BLaER1 treated with 17β-estradiol and CSF1 and Interleukin-3, amounts not matched to agents 10 nM and 100 nM (cell line): ENCODE results near the gene SEL1L.
A peak's percentile ranks its signal among the peaks of the same experiment; 100 is the strongest.
"Not testable (repeated sequence)": the region's sequence is repeated elsewhere in the genome, so short reads cannot be mapped to it uniquely, and the experiment has no call there.

Experiments
- H3K27ac ChIP-seq, 11 experiments: shearing (Covaris generic); formaldehyde crosslinking; 2 replicates each; pipeline ENCODE4 v1.8.1; 2022
- H3K27me3 ChIP-seq, 11 experiments: shearing (Covaris generic); formaldehyde crosslinking; 2 replicates each; pipeline ENCODE4 v1.8.1; 2022
- H3K36me3 ChIP-seq, 11 experiments: shearing (Covaris generic); formaldehyde crosslinking; 2 replicates each; pipeline ENCODE4 v1.8.1; 2022
- H3K4me1 ChIP-seq, 10 experiments: shearing (Covaris generic); formaldehyde crosslinking; 2 replicates each; pipeline ENCODE4 v1.8.1; 2022
- H3K4me2 ChIP-seq, 11 experiments: shearing (Covaris generic); formaldehyde crosslinking; 2 replicates each; pipeline ENCODE4 v1.8.1; 2022
- H3K4me3 ChIP-seq, 10 experiments: shearing (Covaris generic); formaldehyde crosslinking; 2 replicates each; pipeline ENCODE4 v1.8.1; 2022
- H3K9ac ChIP-seq, 11 experiments: shearing (Covaris generic); formaldehyde crosslinking; 2 replicates each; pipeline ENCODE4 v1.8.1; 2022
- H3K9me3 ChIP-seq, 11 experiments: shearing (Covaris generic); formaldehyde crosslinking; replicated peaks in 1 of 11; 2 replicates each; pipeline ENCODE4 v1.8.1; 2022
- H4K20me1 ChIP-seq, 11 experiments: shearing (Covaris generic); formaldehyde crosslinking; 2 replicates each; pipeline ENCODE4 v1.8.1; 2022
- Cebpa-rat ChIP-seq, 11 experiments: shearing (Covaris generic); IDR thresholded peaks; 2 replicates each; pipeline ENCODE4 v1.8.1; 2022

SEL1L gene

DNA sequence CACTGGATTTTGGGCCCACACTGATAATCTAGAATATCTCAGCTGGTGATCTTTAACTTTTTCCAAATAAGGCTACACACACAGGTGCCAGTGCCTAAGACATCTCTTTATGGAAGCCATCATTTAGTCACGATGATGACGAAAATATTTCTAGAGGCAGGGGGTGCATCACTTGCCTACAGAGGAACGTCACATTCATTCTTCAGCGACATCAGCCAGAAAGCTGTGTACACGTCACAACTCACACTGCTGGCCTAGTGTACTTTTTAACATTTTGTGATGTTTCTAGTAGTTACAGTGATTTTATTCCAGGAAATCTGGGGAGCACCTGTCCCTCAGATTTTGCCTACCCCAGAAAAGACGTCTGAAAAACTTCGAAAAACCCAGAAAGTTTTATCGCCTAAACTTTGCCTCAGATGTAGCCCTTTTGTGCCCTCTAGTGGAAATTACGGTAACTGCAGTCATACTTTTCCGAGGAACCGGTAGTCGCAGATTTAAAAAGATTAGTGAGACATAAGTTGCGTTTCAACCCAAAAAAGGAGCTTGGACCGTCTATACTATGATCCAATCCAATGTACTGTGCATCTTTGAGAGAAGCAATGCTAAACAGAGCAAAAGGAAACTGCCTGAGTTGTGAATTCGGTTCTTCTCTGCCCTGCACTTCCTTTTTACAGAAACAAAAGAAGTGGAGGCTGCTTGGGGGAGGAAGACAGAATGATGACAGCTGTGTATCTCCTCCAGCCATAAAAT is 69.2 kb downstream of the SEL1L start:
- no peak for TF ChIP-seq Cebpa-rat (IDR thresholded peaks at IDR 0.05)
- Histone ChIP-seq H3K4me3 (peak overlapping the region; percentile 42 to 69 (median 56)), H3K4me1 (peaks cover 4 to 11% (median 10%) of the 10 kb centered on the region in 10 experiments; a peak in 18 of 20 replicates), H3K4me2 (peak overlapping the region; percentile 29 to 77 (median 65); a peak in 21 of 22 replicates), H3K36me3 (no peaks in the 10 kb centered on the region), H3K9ac (peak overlapping the region; percentile 76 to 87 (median 84)), H3K27ac (peak overlapping the region; percentile 67 to 91 (median 86)), H3K27me3 (no peaks in the 10 kb centered on the region), H4K20me1 (no peaks in the 10 kb centered on the region), H3K9me3 (peaks cover 0 to 8% (median 0%) of the 10 kb centered on the region in 11 experiments; a peak in 6 of 22 replicates)

DNA sequence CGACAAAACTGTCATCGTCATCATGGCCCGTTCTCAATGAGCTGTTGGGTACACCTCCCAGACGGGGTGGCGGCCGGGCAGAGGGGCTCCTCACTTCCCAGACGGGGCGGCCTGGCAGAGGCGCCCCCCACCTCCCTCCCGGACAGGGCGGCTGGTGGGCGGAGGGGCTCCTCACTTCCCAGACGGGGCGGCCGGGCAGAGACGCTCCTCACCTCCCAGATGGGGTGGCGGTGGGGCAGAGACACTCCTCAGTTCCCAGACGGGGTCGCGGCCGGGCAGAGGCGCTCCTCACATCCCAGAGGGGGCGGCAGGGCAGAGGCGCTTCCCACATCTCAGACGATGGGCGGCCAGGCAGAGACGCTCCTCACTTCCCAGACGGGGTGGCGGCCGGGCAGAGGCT is 71.3 kb downstream of the SEL1L start:
- not testable (repeated sequence) for H3K27me3 ChIP-seq, H3K9ac ChIP-seq

DNA sequence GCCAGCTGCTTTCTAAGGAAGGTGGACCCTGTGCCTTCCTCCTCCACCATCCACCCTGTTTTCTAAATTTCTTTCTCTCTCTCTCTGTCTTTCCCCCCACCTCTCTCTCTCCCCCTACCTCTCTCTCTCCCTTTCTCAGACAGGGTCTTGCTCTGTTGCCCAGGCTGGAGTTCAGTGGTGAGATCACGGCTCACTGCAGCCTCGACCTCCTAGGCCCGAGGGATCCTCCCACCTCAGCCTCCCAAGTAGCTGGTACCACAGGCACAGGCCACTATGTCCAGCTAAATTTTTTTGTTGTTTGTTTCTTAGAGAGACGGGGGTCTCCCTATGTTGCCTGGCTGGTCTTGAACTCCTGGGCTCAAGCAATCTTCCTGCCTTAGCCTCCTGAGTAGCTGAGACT is 73.7 kb downstream of the SEL1L start:
- peaks cover 0 to 3% (median 0%) of the 10 kb centered on the region in 11 experiments; a peak in 1 of 22 replicates for H3K27me3 ChIP-seq
- H3K4me3 ChIP-seq = no peak overlapping the region
- no peaks in the 10 kb centered on the region for H3K36me3 ChIP-seq
- TF ChIP-seq Cebpa-rat (IDR thresholded peaks at IDR 0.05) = no peak
- H3K4me2 ChIP-seq = peak overlapping the region in 9 of 11 experiments; percentile 7 to 65 (median 31); a peak in 10 of 22 replicates
- H4K20me1 ChIP-seq = no peaks in the 10 kb centered on the region
- no peak overlapping the region for H3K27ac ChIP-seq
- no peak overlapping the region for H3K9ac ChIP-seq
- H3K9me3 ChIP-seq = peaks cover 0 to 8% (median 0%) of the 10 kb centered on the region in 11 experiments; a peak in 6 of 22 replicates
- H3K4me1 ChIP-seq = peaks cover 16 to 27% (median 19%) of the 10 kb centered on the region in 10 experiments

More for the DNA sequence above, 71.3 kb downstream of the SEL1L start:
- not testable (repeated sequence) for H3K4me2 ChIP-seq, H3K4me3 ChIP-seq, H4K20me1 ChIP-seq, H3K36me3 ChIP-seq, H3K27ac ChIP-seq, H3K9me3 ChIP-seq
- peaks cover 8 to 17% (median 15%) of the 10 kb centered on the region in 10 experiments; a peak in 18 of 20 replicates for H3K4me1 ChIP-seq

DNA sequence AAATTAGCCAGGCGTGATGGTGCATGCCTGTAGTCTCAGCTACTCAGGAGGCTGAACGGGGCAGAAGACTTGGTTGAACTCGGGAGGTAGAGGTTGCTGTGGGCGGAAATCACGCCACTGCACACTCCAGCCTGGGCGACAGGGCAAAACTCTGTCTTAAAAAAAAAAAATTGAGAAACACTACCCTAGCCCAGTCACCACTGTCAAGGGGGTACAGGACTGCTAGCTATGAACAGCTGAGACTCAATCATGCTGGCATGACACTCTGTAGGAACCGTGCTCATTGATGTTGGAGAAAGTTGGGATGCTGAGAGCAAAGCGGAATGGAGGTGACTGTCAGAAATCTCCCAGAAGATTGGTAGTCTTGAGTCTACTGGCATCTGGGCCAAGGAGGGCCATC is 75.3 kb downstream of the SEL1L start:
- no peak for TF ChIP-seq Cebpa-rat (IDR thresholded peaks at IDR 0.05)
- H3K4me3 ChIP-seq = no peak overlapping the region
- H3K4me2 ChIP-seq = no peak overlapping the region

DNA sequence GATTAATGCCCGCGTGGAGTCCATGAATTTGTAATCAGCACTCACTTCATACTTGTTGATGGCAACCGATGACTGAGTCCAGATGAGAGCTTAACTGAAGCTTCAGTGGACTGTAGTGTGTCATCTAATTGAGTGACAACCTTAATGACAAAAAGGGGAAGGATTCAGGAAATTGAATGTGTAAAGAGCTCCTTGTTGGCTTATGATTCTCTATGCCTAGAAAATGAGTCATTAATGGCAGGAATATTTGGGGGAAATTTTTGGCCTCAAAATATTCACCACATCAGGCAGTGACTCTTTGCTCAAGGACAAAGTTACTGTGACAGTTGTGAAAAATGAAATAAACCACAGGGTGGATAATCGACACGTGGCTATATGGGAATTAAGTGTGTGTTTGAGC is 78.3 kb downstream of the SEL1L start:
- peaks cover 0 to 8% (median 0%) of the 10 kb centered on the region in 11 experiments; a peak in 1 of 22 replicates for H3K9me3 ChIP-seq

More for the DNA sequence above, 75.3 kb downstream of the SEL1L start:
- H3K36me3 ChIP-seq = no peaks in the 10 kb centered on the region
- H3K9me3 ChIP-seq = peaks cover 0 to 8% (median 0%) of the 10 kb centered on the region in 11 experiments; a peak in 6 of 22 replicates
- H4K20me1 ChIP-seq = no peaks in the 10 kb centered on the region
- no peak overlapping the region for H3K27ac ChIP-seq
- no peak overlapping the region for H3K9ac ChIP-seq
- H3K4me1 ChIP-seq = peaks cover 19 to 32% (median 25%) of the 10 kb centered on the region in 10 experiments
- H3K27me3 ChIP-seq = peaks cover 0 to 8% (median 0%) of the 10 kb centered on the region in 11 experiments; a peak in 2 of 22 replicates

GRCh38 chr14:81454572-81455218 is 79.0 kb downstream of the SEL1L start:
- Histone ChIP-seq H3K36me3 (no peaks in the 10 kb centered on the region), H3K4me1 (peaks cover 34 to 61% (median 47%) of the 10 kb centered on the region in 10 experiments), H3K4me2 (peak overlapping the region; percentile 12 to 68 (median 58); a peak in 21 of 22 replicates), H4K20me1 (no peaks in the 10 kb centered on the region), H3K9me3 (peaks cover 0 to 8% (median 0%) of the 10 kb centered on the region in 11 experiments; a peak in 1 of 22 replicates), H3K9ac (no peak overlapping the region), H3K27me3 (peaks cover 0 to 38% (median 0%) of the 10 kb centered on the region in 11 experiments; a peak in 6 of 22 replicates), H3K4me3 (no peak overlapping the region), H3K27ac (no peak overlapping the region)
- no peak for TF ChIP-seq Cebpa-rat (IDR thresholded peaks at IDR 0.05)

More for the DNA sequence above, 78.3 kb downstream of the SEL1L start:
- no peak for TF ChIP-seq Cebpa-rat (IDR thresholded peaks at IDR 0.05)
- Histone ChIP-seq H3K4me3 (no peak overlapping the region), H3K4me1 (peaks cover 29 to 55% (median 41%) of the 10 kb centered on the region in 10 experiments), H3K27ac (no peak overlapping the region), H3K9ac (no peak overlapping the region), H4K20me1 (no peaks in the 10 kb centered on the region), H3K36me3 (no peaks in the 10 kb centered on the region), H3K27me3 (peaks cover 0 to 31% (median 0%) of the 10 kb centered on the region in 11 experiments; a peak in 6 of 22 replicates), H3K4me2 (peak overlapping the region; percentile 12 to 68 (median 58); a peak in 20 of 22 replicates)

DNA sequence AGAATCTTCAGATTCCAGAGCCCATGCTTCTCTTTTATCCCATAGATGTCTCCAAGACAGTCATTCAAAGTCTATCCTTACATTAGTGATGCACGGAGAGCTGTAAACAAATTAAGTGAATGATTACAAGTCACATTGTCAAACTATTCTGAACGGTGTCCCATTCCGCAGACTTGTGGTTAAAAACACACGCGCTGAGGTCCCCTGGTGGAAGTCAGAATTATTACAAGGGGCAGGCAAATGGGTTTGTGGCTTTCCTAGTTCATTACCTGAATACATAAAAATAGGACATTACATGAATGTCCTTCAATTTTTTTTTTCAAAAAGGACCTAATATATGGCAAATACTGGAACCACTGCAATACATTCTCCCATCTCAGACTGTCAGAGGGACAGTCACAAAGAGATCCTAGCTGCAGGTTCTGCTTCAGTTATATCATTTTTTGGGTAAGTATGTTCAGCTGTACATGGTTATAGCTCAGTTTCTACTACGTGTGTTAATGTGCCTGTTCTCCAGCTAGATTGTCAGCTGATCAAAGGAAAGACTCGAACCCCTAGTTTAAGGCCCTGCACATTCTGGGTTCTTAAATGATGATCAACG is 80.4 kb downstream of the SEL1L start:
- H3K27me3 ChIP-seq = peaks cover 0 to 52% (median 0%) of the 10 kb centered on the region in 11 experiments; a peak in 6 of 22 replicates
- peak overlapping the region; percentile 14 to 71 (median 54); a peak in 21 of 22 replicates for H3K4me2 ChIP-seq
- no peaks in the 10 kb centered on the region for H3K36me3 ChIP-seq
- no peak overlapping the region for H3K27ac ChIP-seq
- H3K4me1 ChIP-seq = peaks cover 27 to 59% (median 41%) of the 10 kb centered on the region in 10 experiments
- no peak overlapping the region for H3K9ac ChIP-seq
- no peaks in the 10 kb centered on the region for H4K20me1 ChIP-seq
- peaks cover 0 to 8% (median 0%) of the 10 kb centered on the region in 11 experiments; a peak in 1 of 22 replicates for H3K9me3 ChIP-seq
- H3K4me3 ChIP-seq = no peak overlapping the region
- TF ChIP-seq Cebpa-rat (IDR thresholded peaks at IDR 0.05) = no peak

DNA sequence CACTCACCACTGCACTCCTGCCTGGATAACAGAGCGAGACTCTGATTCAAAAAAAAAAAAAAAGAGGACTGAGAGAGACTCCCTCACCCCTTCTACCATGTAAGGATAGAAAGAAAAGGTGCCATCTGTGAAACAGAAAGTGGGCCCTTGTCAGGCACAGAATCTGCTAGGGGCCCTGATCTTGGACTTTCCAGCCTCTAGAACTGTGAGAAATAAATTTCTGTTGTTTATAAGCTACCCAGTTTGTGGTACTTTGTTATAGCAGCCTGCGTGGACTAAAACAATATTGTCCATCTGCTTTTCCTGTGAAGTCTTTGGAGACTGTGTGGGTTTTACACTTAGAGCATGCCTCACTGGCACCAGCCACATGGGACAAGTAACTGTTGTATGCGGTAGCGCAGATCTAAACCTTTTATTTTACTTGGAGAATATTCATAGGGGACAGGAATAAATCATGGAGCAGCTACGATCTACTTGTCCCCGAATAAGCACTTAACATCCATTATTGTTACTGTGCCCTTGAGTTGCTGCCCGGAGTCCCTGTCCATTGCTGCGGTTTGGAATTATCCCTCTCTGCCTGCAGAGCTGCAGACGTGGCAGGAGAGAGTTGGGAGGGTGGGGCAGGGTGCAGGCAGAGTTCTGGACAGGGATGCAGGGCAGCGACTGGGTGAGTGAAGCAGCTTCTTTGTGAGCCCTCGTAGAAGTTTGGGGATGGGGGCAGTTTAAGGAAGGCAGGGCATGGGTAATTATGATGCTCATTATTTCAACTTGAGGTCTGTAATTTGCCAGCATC is 81.1 kb downstream of the SEL1L start:
- no peaks in the 10 kb centered on the region for H3K36me3 ChIP-seq
- H3K27ac ChIP-seq = 0 out of 22 replicates have a peak overlapping the region, but pooled peaks of 2 of the 11 experiments have one; percentile 20 to 27
- peaks cover 27 to 59% (median 41%) of the 10 kb centered on the region in 10 experiments for H3K4me1 ChIP-seq
- no peak overlapping the region for H3K4me3 ChIP-seq
- TF ChIP-seq Cebpa-rat (IDR thresholded peaks at IDR 0.05) = no peak
- H3K27me3 ChIP-seq = peaks cover 0 to 54% (median 0%) of the 10 kb centered on the region in 11 experiments; a peak in 6 of 22 replicates
- no peaks in the 10 kb centered on the region for H4K20me1 ChIP-seq
- H3K4me2 ChIP-seq = peak overlapping the region; percentile 14 to 71 (median 54); a peak in 21 of 22 replicates
- peaks cover 0 to 8% (median 0%) of the 10 kb centered on the region in 11 experiments; a peak in 1 of 22 replicates for H3K9me3 ChIP-seq
- 0 out of 22 replicates have a peak overlapping the region, but pooled peaks of 1 of the 11 experiments have one; percentile 12 for H3K9ac ChIP-seq
